Loucy (cell line): ENCODE data around the gene TTYH3.

Experiments used
- EZH2phosphoT487 ChIP-seq: fragments of 200-600 bp; IDR thresholded peaks from 2 replicates; pipeline ENCODE4 v1.6.1; 2018; ENCODE audit warnings: antibody characterized with exemption, mild to moderate bottlenecking, moderate library complexity, borderline replicate concordance
- TF ChIP-seq, protein P1 (sequence below): fragments of 200-600 bp; sonication (generic); conservative IDR thresholded peaks from 2 replicates; pipeline ENCODE4 v1.5.1; 2014; ENCODE audit warnings: mild to moderate bottlenecking, antibody characterized with exemption, low read length

GRCh38 chr7:2680256-2680655 is 48.5 kb downstream of the TTYH3 start:
- TF ChIP-seq, protein P1, sequence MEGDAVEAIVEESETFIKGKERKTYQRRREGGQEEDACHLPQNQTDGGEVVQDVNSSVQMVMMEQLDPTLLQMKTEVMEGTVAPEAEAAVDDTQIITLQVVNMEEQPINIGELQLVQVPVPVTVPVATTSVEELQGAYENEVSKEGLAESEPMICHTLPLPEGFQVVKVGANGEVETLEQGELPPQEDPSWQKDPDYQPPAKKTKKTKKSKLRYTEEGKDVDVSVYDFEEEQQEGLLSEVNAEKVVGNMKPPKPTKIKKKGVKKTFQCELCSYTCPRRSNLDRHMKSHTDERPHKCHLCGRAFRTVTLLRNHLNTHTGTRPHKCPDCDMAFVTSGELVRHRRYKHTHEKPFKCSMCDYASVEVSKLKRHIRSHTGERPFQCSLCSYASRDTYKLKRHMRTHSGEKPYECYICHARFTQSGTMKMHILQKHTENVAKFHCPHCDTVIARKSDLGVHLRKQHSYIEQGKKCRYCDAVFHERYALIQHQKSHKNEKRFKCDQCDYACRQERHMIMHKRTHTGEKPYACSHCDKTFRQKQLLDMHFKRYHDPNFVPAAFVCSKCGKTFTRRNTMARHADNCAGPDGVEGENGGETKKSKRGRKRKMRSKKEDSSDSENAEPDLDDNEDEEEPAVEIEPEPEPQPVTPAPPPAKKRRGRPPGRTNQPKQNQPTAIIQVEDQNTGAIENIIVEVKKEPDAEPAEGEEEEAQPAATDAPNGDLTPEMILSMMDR = no peak
- TF ChIP-seq EZH2phosphoT487 = no peak
